A549 (cell line): ENCODE measurements around the gene RAB5IF. TPM values are rescaled to one million over a fixed set of nuclear protein-coding genes. Genes with fewer than 3 reads are reported as not detected.
"Not testable (repeated sequence)": the region's sequence is repeated elsewhere in the genome, so short reads cannot be mapped to it uniquely, and the experiment has no call there.

Experiments
- ATAC-seq, 2 experiments: fragments of 200-7000 bp in 1 of 2; fragments of >200 bp in 1 of 2; cut with Nextera tagmentation in 1 of 2; cut with Tn5 transposase in 1 of 2; 3 replicates each; pipeline versions ENCODE4 v1.8.0 to v1.9.1; 2018 to 2020; ENCODE audit warnings: mild to moderate bottlenecking in 1 of 2, moderate library complexity in 1 of 2
- CTCF ChIA-PET: fragments of 300-600 bp; sonication (Branson Sonifier 250); formaldehyde crosslinking; extraction: SDS; loops from one replicate; lab custom pipeline; 2021; ENCODE audit warnings: antibody characterized with exemption, inconsistent platforms; lab: Yijun Ruan, JAX
- POLR2A ChIA-PET: fragments of 350-600 bp; formaldehyde crosslinking; extraction: SDS; loops from one replicate; lab custom pipeline; 2021; ENCODE audit warnings: antibody characterized with exemption, inconsistent platforms; lab: Yijun Ruan, JAX
- DNase-seq, 2 experiments: peaks; one replicate each; pipeline versions ENCODE4 v3.0.0 to v3.0.0-alpha.2; 2011 to 2016; ENCODE audit warnings: low read depth in 1 of 2, low spot score in 1 of 2
- FAIRE-seq: peaks from 2 replicates; lab custom pipeline; 2011; peaks lifted over from hg19 to GRCh38; lab: Jason Lieb, UNC
- H3K27ac ChIP-seq, 2 experiments: fragments of >200 bp; sonication (Bioruptor Twin); formaldehyde crosslinking; 3 replicates each; pipeline ENCODE4 v1.5.1; 2016 to 2017
- H3K4me1 ChIP-seq: fragments of >200 bp; sonication (Bioruptor Twin); formaldehyde crosslinking; 3 replicates; pipeline ENCODE4 v1.6.1; 2016
- H3K4me2 ChIP-seq: fragments of >200 bp; sonication (Bioruptor Twin); formaldehyde crosslinking; 3 replicates; pipeline ENCODE4 v1.6.1; 2016
- H3K4me3 ChIP-seq: fragments of >200 bp; sonication (Bioruptor Twin); formaldehyde crosslinking; 3 replicates; pipeline ENCODE4 v1.5.1; 2016
- H3K9me3 ChIP-seq: fragments of >200 bp; sonication (Bioruptor Twin); formaldehyde crosslinking; 3 replicates; pipeline ENCODE4 v1.6.1; 2016
- CEBPB ChIP-seq, 2 experiments: fragments of >200 bp in 1 of 2; sonication (Bioruptor Twin) in 1 of 2; formaldehyde crosslinking in 1 of 2; IDR thresholded peaks; 2 replicates each; pipeline ENCODE4 v1.6.1; 2012 to 2016
- CHD4 ChIP-seq: fragments of 200-600 bp; sonication (generic); IDR thresholded peaks from 2 replicates; pipeline ENCODE4 v1.6.1; 2016; ENCODE audit warnings: antibody characterized with exemption, mild to moderate bottlenecking, borderline replicate concordance
- E2F6 ChIP-seq: IDR thresholded peaks from 2 replicates; pipeline ENCODE4 v1.6.1; 2012; ENCODE audit warnings: low read depth, borderline replicate concordance
- EHMT2 ChIP-seq: fragments of 200-600 bp; sonication (generic); IDR thresholded peaks from 2 replicates; pipeline ENCODE4 v1.6.1; 2016; ENCODE audit warnings: antibody characterized with exemption, low read depth, mild to moderate bottlenecking, moderate library complexity
- ESRRA ChIP-seq: fragments of 150-350 bp; IDR thresholded peaks from 2 replicates; pipeline ENCODE4 v1.6.1; 2014; ENCODE audit warnings: mild to moderate bottlenecking, low read length, borderline replicate concordance
- FOSL2 ChIP-seq, 2 experiments: fragments of 450-650 bp in 1 of 2; fragments of >200 bp in 1 of 2; sonication (Bioruptor Twin) in 1 of 2; formaldehyde crosslinking; IDR thresholded peaks; 2 replicates each; pipeline versions ENCODE4 v1.5.0 to v1.6.1; 2016 to 2020; ENCODE audit warnings: mild to moderate bottlenecking in 1 of 2, moderate library complexity in 1 of 2
- POLR2AphosphoS2 ChIP-seq: conservative IDR thresholded peaks from 2 replicates; pipeline ENCODE4 v1.6.1; 2012; ENCODE audit warnings: low read length, improper control_type of control experiment, inconsistent platforms
- RNF2 ChIP-seq: fragments of 200-600 bp; sonication (generic); IDR thresholded peaks from 2 replicates; pipeline ENCODE4 v1.6.1; 2016; ENCODE audit warnings: low read depth, mild to moderate bottlenecking, antibody characterized with exemption, moderate library complexity, borderline replicate concordance
- USF2 ChIP-seq: fragments of 450-650 bp; IDR thresholded peaks from 2 replicates; pipeline ENCODE4 v1.6.1; 2014; ENCODE audit warnings: antibody characterized with exemption
- ZC3H11A ChIP-seq: fragments of 450-650 bp; IDR thresholded peaks from 2 replicates; pipeline ENCODE4 v1.6.1; 2014; ENCODE audit warnings: antibody characterized with exemption, mild to moderate bottlenecking
- ZFP36 ChIP-seq: fragments of 450-650 bp; IDR thresholded peaks from 2 replicates; pipeline ENCODE4 v1.6.1; 2014; ENCODE audit warnings: borderline replicate concordance; ENCODE audit not compliant: partially characterized antibody
- ZNF302 ChIP-seq: fragments of 250-450 bp; sonication (Bioruptor Pico); IDR thresholded peaks from 2 replicates; pipeline ENCODE4 v1.9.0; 2021; ENCODE audit warnings: inconsistent platforms, mild to moderate bottlenecking, moderate library complexity
- WGBS: methylation state at CpG from one replicate; pipeline ENCODE4 v1.1.6; 2017; ENCODE audit errors: missing lambda C conversion rate; 5-methylcytosine and 5-hydroxymethylcytosine counted together
- polyA plus RNA-seq, 4 experiments: library from polyadenylated mRNA; depleted of rRNA in 3 of 4; stranded (reverse); fragments of >200 nt; fragmentation: RNase III in 1 of 4; extraction: RNeasy Plus Mini Kit Qiagen cat#74134 plus additional on column Dnase treatment in 1 of 4; gene quantifications; 2 replicates in 3 of 4; 3 replicates in 1 of 4; pipeline ENCODE4 v1.2.3, GENCODE V29; 2011 to 2017
- TF ChIP-seq, protein P1 (sequence below): fragments of 150-350 bp; IDR thresholded peaks from 2 replicates; pipeline ENCODE4 v1.6.1; 2014; ENCODE audit warnings: low read depth, mild to moderate bottlenecking, low read length

RAB5IF gene
- polyA plus RNA-seq, 2 of the 4 experiments (the other 2 are of a cell fraction) = 246 to 345 TPM

DNA sequence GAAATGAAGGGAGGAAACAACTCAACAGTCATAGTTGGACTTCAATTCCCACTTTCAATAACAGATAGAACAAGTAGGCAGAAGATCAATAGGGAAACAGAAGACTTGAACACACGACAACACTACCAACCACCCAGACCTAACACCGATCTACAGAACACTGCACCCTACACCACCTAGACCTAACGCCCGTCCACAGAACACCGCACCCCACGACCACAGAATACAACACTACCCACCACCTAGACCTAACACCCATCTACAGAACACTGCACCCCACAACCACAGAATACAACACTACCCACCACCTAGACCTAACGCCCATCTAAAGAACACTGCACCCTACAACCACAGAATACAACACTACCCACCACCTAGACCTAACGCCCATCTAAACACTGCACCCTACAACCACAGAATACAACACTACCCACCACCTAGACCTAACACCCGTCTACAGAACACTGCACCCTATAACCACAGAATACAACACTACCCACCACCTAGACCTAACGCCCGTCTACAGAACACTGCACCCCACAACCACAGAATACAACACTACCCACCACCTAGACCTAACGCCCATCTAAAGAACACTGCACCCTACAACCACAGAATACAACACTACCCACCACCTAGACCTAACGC is 41.4 kb upstream of the RAB5IF start:
- CTCF ChIA-PET, H3K4me1 ChIP-seq, DNase-seq, POLR2A ChIA-PET, ATAC-seq, H3K27ac ChIP-seq, FAIRE-seq, H3K4me2 ChIP-seq, H3K4me3 ChIP-seq: not testable (repeated sequence)
- peaks cover 12% of the 10 kb centered on the region; the same call in 1 of the 3 replicates for H3K9me3 ChIP-seq
- 44% methylated on average over 11 of the region's 13 CpGs for WGBS

- H3K9me3 ChIP-seq = peaks cover 12% of the 10 kb centered on the region; the same call in 1 of the 3 replicates
- H3K4me1 ChIP-seq, ATAC-seq, DNase-seq, H3K4me3 ChIP-seq, H3K4me2 ChIP-seq, H3K27ac ChIP-seq, FAIRE-seq, POLR2A ChIA-PET: not testable (repeated sequence)
- CTCF ChIA-PET = interaction anchor here (1.1 kb wide), 1 partner anchor 24 kb away, joined by 3 read pairs; no protein-coding TSS in a partner anchor
- 47% methylated on average over 6 of the region's 6 CpGs for WGBS
These were observed 40.9 kb upstream of the RAB5IF start for GRCh38 chr20:36564726-36565121.

DNA sequence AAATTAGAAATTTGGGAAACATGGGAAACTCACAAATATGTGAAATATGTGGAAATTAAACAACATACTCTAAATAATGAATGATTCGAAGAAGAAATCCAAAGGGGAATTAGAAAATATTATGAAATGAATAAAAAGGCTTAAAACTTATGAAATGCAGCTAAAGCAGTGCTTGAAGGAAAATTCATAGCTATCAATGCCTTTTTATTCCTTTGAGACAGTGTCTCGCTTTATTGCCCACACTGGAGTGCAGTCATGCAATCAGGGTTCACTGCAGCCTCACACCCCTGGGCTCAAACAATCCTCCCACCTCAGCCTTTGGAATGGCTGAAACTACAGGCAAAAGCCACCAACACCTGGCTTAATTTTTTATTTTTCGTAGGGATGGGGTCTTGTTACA is 40.1 kb upstream of the RAB5IF start:
- H3K27ac ChIP-seq = no peak overlapping the region
- no peak overlapping the region for H3K4me3 ChIP-seq
- POLR2A ChIA-PET = no interaction called here
- WGBS = 23% methylated on average over 3 of the region's 3 CpGs
- no peak overlapping the region for H3K4me2 ChIP-seq
- CTCF ChIA-PET = interaction anchor here (1.1 to 1.2 kb wide), 2 partner anchors 24 to 39 kb away, joined by 3 read pairs; no protein-coding TSS in a partner anchor
- peaks cover 12% of the 10 kb centered on the region; the same call in 1 of the 3 replicates for H3K9me3 ChIP-seq
- DNase-seq (no peak), ATAC-seq (no peak)
- TF ChIP-seq ESRRA (no peak), CHD4 (no peak), ZFP36 (no peak)
- TF ChIP-seq, protein P1, sequence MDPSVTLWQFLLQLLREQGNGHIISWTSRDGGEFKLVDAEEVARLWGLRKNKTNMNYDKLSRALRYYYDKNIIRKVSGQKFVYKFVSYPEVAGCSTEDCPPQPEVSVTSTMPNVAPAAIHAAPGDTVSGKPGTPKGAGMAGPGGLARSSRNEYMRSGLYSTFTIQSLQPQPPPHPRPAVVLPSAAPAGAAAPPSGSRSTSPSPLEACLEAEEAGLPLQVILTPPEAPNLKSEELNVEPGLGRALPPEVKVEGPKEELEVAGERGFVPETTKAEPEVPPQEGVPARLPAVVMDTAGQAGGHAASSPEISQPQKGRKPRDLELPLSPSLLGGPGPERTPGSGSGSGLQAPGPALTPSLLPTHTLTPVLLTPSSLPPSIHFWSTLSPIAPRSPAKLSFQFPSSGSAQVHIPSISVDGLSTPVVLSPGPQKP = no peak
- TF ChIP-seq, all 56 proteins: peak for 0
- no peaks in the 10 kb centered on the region for H3K4me1 ChIP-seq
- no peak for FAIRE-seq

DNA sequence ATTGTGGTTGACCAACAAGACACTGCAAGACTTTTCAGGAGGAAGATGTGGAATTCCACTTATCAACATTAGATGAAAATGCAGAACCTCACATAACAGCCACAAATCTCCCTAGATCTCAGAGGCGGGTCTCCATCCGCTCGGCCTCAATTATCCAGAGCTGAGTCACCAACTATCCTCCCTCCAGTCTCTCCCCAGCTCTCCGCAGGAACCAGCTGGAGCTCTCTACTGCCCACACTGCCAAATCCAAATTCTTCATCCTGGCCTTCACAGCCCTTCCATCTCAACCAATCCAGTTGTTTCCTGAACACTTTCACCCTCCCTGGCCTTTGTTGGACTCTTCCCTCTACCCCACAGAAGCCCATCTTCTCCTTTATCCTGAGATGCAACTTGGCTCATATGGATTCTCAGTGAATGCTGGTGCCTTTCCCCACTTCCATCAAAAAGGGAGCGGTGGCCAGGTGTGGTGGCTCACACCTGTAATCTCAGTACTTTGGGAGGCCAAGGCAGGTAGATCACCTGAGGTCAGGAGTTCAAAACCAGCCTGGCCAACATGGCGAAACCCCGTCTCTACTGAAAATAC is 35.6 kb upstream of the RAB5IF start:
- no peak for DNase-seq
- Histone ChIP-seq H3K9me3 (peaks cover 9% of the 10 kb centered on the region; the same call in 1 of the 3 replicates), H3K4me1 (peaks cover 8% of the 10 kb centered on the region), H3K4me3 (no peak overlapping the region), H3K4me2 (no peak overlapping the region), H3K27ac (no peak overlapping the region)
- 83% methylated on average over 7 of the region's 7 CpGs for WGBS
- FAIRE-seq = no peak
- TF ChIP-seq ZNF302 (CRISPR knock-in tag) (no peak), POLR2AphosphoS2 (no peak), ZC3H11A (no peak), EHMT2 (no peak), RNF2 (no peak)
- ATAC-seq = no peak
- ChIA-PET CTCF (interaction anchor here (1.0 kb wide), 1 partner anchor 8 kb away, joined by 3 read pairs; no protein-coding TSS in a partner anchor), POLR2A (no interaction called here)

- ATAC-seq (no peak), FAIRE-seq (no peak)
These were observed 33.7 kb upstream of the RAB5IF start for GRCh38 chr20:36571564-36572504.

More at GRCh38 chr20:36571564-36572504, 33.7 kb upstream of the RAB5IF start:
- peak overlapping the region in 1 of 2 experiments; percentile 93; a peak in 1 of 6 replicates for H3K27ac ChIP-seq
- WGBS = 78% methylated on average over 17 of the region's 17 CpGs
- no peak for TF ChIP-seq CEBPB (IDR thresholded peaks at IDR 0.05)
- TF ChIP-seq USF2 = no peak
- TF ChIP-seq FOSL2 (IDR thresholded peaks at IDR 0.05) = no peak
- TF ChIP-seq FOSL2 (CRISPR knock-in tag; IDR thresholded peaks at IDR 0.05) = no peak
- TF ChIP-seq EHMT2 = no peak
- no peak for TF ChIP-seq E2F6
- TF ChIP-seq, all 56 proteins: peak for 0
- ChIA-PET CTCF (interaction anchor here (0.6 to 1.5 kb wide), 4 partner anchors 11 to 34 kb away, joined by 3 to 5 read pairs (median 3); partner anchors contain the start of genes MYL9 and RAB5IF), POLR2A (no interaction called here)
- no peaks in the 10 kb centered on the region for H3K9me3 ChIP-seq
- no peak for DNase-seq
- no peak overlapping the region for H3K4me2 ChIP-seq
- H3K4me1 ChIP-seq = peaks cover 15% of the 10 kb centered on the region
- no peak overlapping the region for H3K4me3 ChIP-seq
